UCSD-AML1 (cell line): Measurements from ENCODE around the gene DVL2.

ENCODE experiments used
- DNase-seq: peaks from one replicate; lab custom pipeline; 2025; ENCODE audit not compliant: unreplicated experiment; lab: John Stamatoyannopoulos, UW

The DVL2 gene

GRCh38 chr17:7176107-7176840 lies 58.0 kb downstream of the DVL2 start:
- DNase-seq, result no peak
